SK-N-SH (cell line): ENCODE measurements around the gene SNX8. TPM values are rescaled to one million over a fixed set of nuclear protein-coding genes. Genes with fewer than 3 reads are reported as not detected.

Experiments used
- CTCF ChIA-PET: fragments of 300-600, 350-600 bp; formaldehyde crosslinking; extraction: SDS; loops from one replicate; lab custom pipeline; 2021; lab: Yijun Ruan, JAX
- POLR2A ChIA-PET: fragments of 350-600 bp; sonication (Branson Sonifier 250); formaldehyde crosslinking; extraction: SDS; loops from one replicate; lab custom pipeline; 2020; ENCODE audit warnings: antibody characterized with exemption, inconsistent platforms; lab: Yijun Ruan, JAX
- DNase-seq: peaks from one replicate; pipeline ENCODE4 v3.0.0; 2012
- H2AFZ ChIP-seq: fragments of 200-600 bp; sonication (generic); 2 replicates; pipeline ENCODE4 v1.8.1; 2016; ENCODE audit warnings: antibody characterized with exemption, mild to moderate bottlenecking, low read depth
- H3F3A ChIP-seq: fragments of 200-600 bp; sonication (generic); replicated peaks from 2 replicates; pipeline ENCODE3; 2016; ENCODE audit warnings: antibody characterized with exemption, mild to moderate bottlenecking; ENCODE audit not compliant: insufficient read depth
- H3K27ac ChIP-seq, 2 experiments: fragments of 200-500 bp in 1 of 2; fragments of 200-600 bp in 1 of 2; sonication (Bioruptor generic) in 1 of 2; sonication (generic), shearing (Covaris generic) in 1 of 2; 2 replicates each; pipeline versions ENCODE4 v1.5.1 to v1.6.1; 2014 to 2016; ENCODE audit warnings: low read depth in 2 of 2, inconsistent platforms in 1 of 2, low read length in 1 of 2, mild to moderate bottlenecking in 1 of 2, mixed read lengths in 1 of 2
- H3K27me3 ChIP-seq: fragments of 200-600 bp; sonication (generic), shearing (Covaris generic); 2 replicates; pipeline ENCODE4 v1.6.1; 2016; ENCODE audit warnings: mixed run types; ENCODE audit not compliant: insufficient read depth
- H3K36me3 ChIP-seq, 2 experiments: fragments of 200-500 bp in 1 of 2; fragments of 200-600 bp in 1 of 2; sonication (Bioruptor generic) in 1 of 2; sonication (generic) in 1 of 2; replicated peaks in 1 of 2; 2 replicates each; pipeline versions ENCODE3 to v1.5.1; 2014 to 2016; ENCODE audit warnings: low read length in 1 of 2, mild to moderate bottlenecking in 1 of 2; ENCODE audit not compliant: insufficient read depth in 2 of 2, control insufficient read depth in 1 of 2
- H3K4me1 ChIP-seq, 2 experiments: fragments of 200-500 bp in 1 of 2; fragments of 200-600 bp in 1 of 2; sonication (Bioruptor generic) in 1 of 2; sonication (generic), shearing (Covaris generic) in 1 of 2; 2 replicates each; pipeline versions ENCODE4 v1.5.1 to v1.6.1; 2014 to 2016; ENCODE audit warnings: low read depth in 1 of 2, low read length in 1 of 2, mixed run types in 1 of 2; ENCODE audit not compliant: insufficient read depth in 2 of 2, control insufficient read depth in 1 of 2
- H3K4me2 ChIP-seq: fragments of 200-600 bp; sonication (generic), shearing (Covaris generic); 2 replicates; pipeline ENCODE4 v1.6.1; 2017; ENCODE audit warnings: mixed run types
- H3K4me3 ChIP-seq, 2 experiments: fragments of 200-500 bp in 1 of 2; fragments of 200-600 bp in 1 of 2; sonication (Bioruptor generic) in 1 of 2; sonication (generic), shearing (Covaris generic) in 1 of 2; 2 replicates each; pipeline versions ENCODE4 v1.5.1 to v1.8.1; 2014 to 2016; ENCODE audit warnings: low read depth in 2 of 2, inconsistent platforms in 1 of 2, low read length in 1 of 2, mild to moderate bottlenecking in 1 of 2, mixed read lengths in 1 of 2, moderate library complexity in 1 of 2
- H3K79me2 ChIP-seq: fragments of 200-600 bp; sonication (generic); 2 replicates; pipeline ENCODE4 v1.8.1; 2017; ENCODE audit warnings: mild to moderate bottlenecking; ENCODE audit not compliant: insufficient read depth
- H3K9ac ChIP-seq: fragments of 200-600 bp; sonication (generic); 2 replicates; pipeline ENCODE4 v1.6.1; 2017; ENCODE audit warnings: mixed run types
- H3K9me2 ChIP-seq: fragments of 200-600 bp; sonication (generic); 2 replicates; pipeline ENCODE4 v1.6.1; 2017; ENCODE audit warnings: mixed run types
- H3K9me3 ChIP-seq: fragments of 200-600 bp; sonication (generic); 2 replicates; pipeline ENCODE4 v1.6.1; 2017; ENCODE audit warnings: mixed run types, mild to moderate bottlenecking, moderate library complexity
- H4K20me1 ChIP-seq: fragments of 200-600 bp; sonication (generic); 2 replicates; pipeline ENCODE4 v1.6.1; 2017; ENCODE audit warnings: mild to moderate bottlenecking, mixed run types; ENCODE audit not compliant: insufficient read depth
- ELF1 ChIP-seq: IDR thresholded peaks from 2 replicates; pipeline ENCODE4 v1.4.0; 2012
- EZH2phosphoT487 ChIP-seq: fragments of 200-600 bp; sonication (generic); IDR thresholded peaks from 2 replicates; pipeline ENCODE4 v1.6.1; 2017; ENCODE audit warnings: low read depth, mixed run types, mild to moderate bottlenecking, antibody characterized with exemption, moderate library complexity, borderline replicate concordance
- FOSL2 ChIP-seq: IDR thresholded peaks from 2 replicates; pipeline ENCODE4 v1.4.0; 2012; ENCODE audit warnings: low read depth, mild to moderate bottlenecking, moderate library complexity, borderline replicate concordance
- FOXJ3 ChIP-seq: sonication (generic); formaldehyde crosslinking; IDR thresholded peaks from 2 replicates; pipeline ENCODE4 v1.5.1; 2020; ENCODE audit warnings: mild to moderate bottlenecking, missing genetic modification reagents
- GABPA ChIP-seq: IDR thresholded peaks from 2 replicates; pipeline ENCODE4 v1.4.0; 2012; ENCODE audit warnings: low read depth, mild to moderate bottlenecking
- IRF3 ChIP-seq: fragments of 150-350 bp; IDR thresholded peaks from 2 replicates; pipeline ENCODE4 v1.6.1; 2016; ENCODE audit warnings: mild to moderate bottlenecking, low read depth, low read length
- JUND ChIP-seq: IDR thresholded peaks from 2 replicates; pipeline ENCODE4 v1.4.0; 2012
- MAX ChIP-seq: IDR thresholded peaks from 2 replicates; pipeline ENCODE4 v1.4.0; 2012; ENCODE audit warnings: low read depth
- MEF2A ChIP-seq: IDR thresholded peaks from 2 replicates; pipeline ENCODE4 v1.4.0; 2012; ENCODE audit warnings: low read depth, borderline replicate concordance
- MXI1 ChIP-seq: IDR thresholded peaks from 2 replicates; pipeline ENCODE4 v1.6.1; 2012; ENCODE audit warnings: mild to moderate bottlenecking, low read depth, low read length, improper control_type of control experiment
- NFIC ChIP-seq: IDR thresholded peaks from 2 replicates; pipeline ENCODE4 v1.4.0; 2012; ENCODE audit warnings: borderline replicate concordance
- NRF1 ChIP-seq: IDR thresholded peaks from 2 replicates; pipeline ENCODE4 v1.6.1; 2012; ENCODE audit warnings: low read depth, mild to moderate bottlenecking, low read length
- PBX3 ChIP-seq: IDR thresholded peaks from 2 replicates; pipeline ENCODE4; 2012
- POLR2AphosphoS5 ChIP-seq: IDR thresholded peaks from 2 replicates; pipeline ENCODE4 v1.6.1; 2012; ENCODE audit warnings: low read depth, low read length
- RAD21 ChIP-seq: IDR thresholded peaks from 2 replicates; pipeline ENCODE4 v1.6.1; 2012; ENCODE audit warnings: mild to moderate bottlenecking, low read length
- RCOR1 ChIP-seq: fragments of 150-350 bp; IDR thresholded peaks from 2 replicates; pipeline ENCODE4 v1.6.1; 2017; ENCODE audit warnings: antibody characterized with exemption, low read length
- RFX5 ChIP-seq: IDR thresholded peaks from 2 replicates; pipeline ENCODE4 v1.6.1; 2012; ENCODE audit warnings: mild to moderate bottlenecking, improper control_type of control experiment, low read length
- RXRA ChIP-seq: IDR thresholded peaks from 2 replicates; pipeline ENCODE4 v1.4.0; 2012; ENCODE audit warnings: low read depth, mild to moderate bottlenecking, borderline replicate concordance
- SMC3 ChIP-seq: IDR thresholded peaks from 2 replicates; pipeline ENCODE4 v1.6.1; 2012; ENCODE audit warnings: low read depth, low read length, improper control_type of control experiment
- TAF1 ChIP-seq: IDR thresholded peaks from 2 replicates; pipeline ENCODE4 v1.6.1; 2012; ENCODE audit warnings: low read depth, mild to moderate bottlenecking, low read length, moderate library complexity, borderline replicate concordance
- TCF12 ChIP-seq: IDR thresholded peaks from 2 replicates; pipeline ENCODE4 v1.4.0; 2012
- TEAD4 ChIP-seq: IDR thresholded peaks from 2 replicates; pipeline ENCODE4 v1.4.0; 2012; ENCODE audit warnings: mild to moderate bottlenecking, borderline replicate concordance; ENCODE audit not compliant: insufficient read depth
- USF1 ChIP-seq: IDR thresholded peaks from 2 replicates; pipeline ENCODE4 v1.4.0; 2012; ENCODE audit warnings: low read depth, borderline replicate concordance
- YY1 ChIP-seq: IDR thresholded peaks from 2 replicates; pipeline ENCODE4 v1.4.0; 2012; ENCODE audit warnings: low read depth, mild to moderate bottlenecking
- WGBS: methylation state at CpG from one replicate; pipeline ENCODE4 v1.1.6; 2017; ENCODE audit warnings: low lambda C conversion rate; 5-methylcytosine and 5-hydroxymethylcytosine counted together
- polyA plus RNA-seq, 3 experiments: library from polyadenylated mRNA; depleted of rRNA; stranded (reverse); fragments of >200 nt; gene quantifications; 2 replicates each; pipeline ENCODE4 v1.2.3, GENCODE V29; 2012

The SNX8 gene
- polyA plus RNA-seq, 1 of the 3 experiments (the other 2 are of a cell fraction): 20.6 TPM

GRCh38 chr7:2230882-2231281 lies 83.4 kb downstream of the SNX8 start (continued):
- TF ChIP-seq USF1 (no peak), MXI1 (no peak), SMC3 (no peak), YY1 (no peak), ELF1 (no peak), RCOR1 (no peak), NRF1 (no peak), FOSL2 (no peak), POLR2AphosphoS5 (no peak), MEF2A (no peak)

- Histone ChIP-seq H2AFZ (no peak overlapping the region), H3K4me2 (no peak overlapping the region), H3F3A (peaks cover 18% of the 10 kb centered on the region), H3K79me2 (peaks cover 72% of the 10 kb centered on the region), H3K4me3 (no peak overlapping the region), H3K27ac (peak overlapping the region in 1 of 2 experiments; percentile 81; a peak in 2 of 4 replicates), H3K27me3 (no peaks in the 10 kb centered on the region), H4K20me1 (peaks cover 3% of the 10 kb centered on the region; the same call in 1 of the 2 replicates), H3K9ac (no peak overlapping the region), H3K9me3 (no peaks in the 10 kb centered on the region), H3K4me1 (peaks cover 0 to 37% of the 10 kb centered on the region in 2 experiments; a peak in 1 of 4 replicates), H3K9me2 (no peaks in the 10 kb centered on the region), H3K36me3 (peaks cover 39 to 46% of the 10 kb centered on the region in 2 experiments)
- DNase-seq: no peak
- 96% methylated on average over 8 of the region's 8 CpGs for WGBS
- POLR2A ChIA-PET: interaction anchor here (2.9 kb wide), 1 partner anchor 11 kb away, joined by 12 read pairs; the partner anchor contains the start of genes MRM2 and NUDT1
- CTCF ChIA-PET: interaction anchor here (0.6 to 1.3 kb wide), 6 partner anchors 15 to 674 kb away, joined by 3 to 4 read pairs (median 3); partner anchors contain the start of gene TMEM184A
- TF ChIP-seq MAX (no peak), NFIC (no peak), POLR2AphosphoS5 (no peak), RFX5 (no peak), JUND (no peak), SMC3 (no peak), FOXJ3 (CRISPR knock-in tag) (no peak), USF1 (no peak), PBX3 (no peak), EZH2phosphoT487 (no peak), TCF12 (no peak), RXRA (no peak), RCOR1 (no peak), GABPA (no peak), RAD21 (no peak), TEAD4 (no peak), TAF1 (no peak), IRF3 (no peak), YY1 (no peak)
These were observed 84.0 kb downstream of the SNX8 start for GRCh38 chr7:2230226-2230625.
